ENCODE measurements around the gene SLC10A2. TPM values are rescaled to one million over a fixed set of nuclear protein-coding genes. Genes with fewer than 3 reads are reported as not detected.
"Not testable (repeated sequence)": the region's sequence is repeated elsewhere in the genome, so short reads cannot be mapped to it uniquely, and the experiment has no call there.

Gene SLC10A2
- total RNA-seq, 2 donors from 2014 or later: not detected

- H3K4me3 ChIP-seq: no peak overlapping the region
- no peaks in the 10 kb centered on the region for H3K27me3 ChIP-seq (replicated peaks; ENCODE audit: insufficient read depth)
- peaks cover 6% of the 10 kb centered on the region for H3K9me3 ChIP-seq
- ATAC-seq (ENCODE audit: insufficient number of reproducible peaks, low FRiP score, low read depth) (no peak), DNase-seq (ENCODE audit: low spot score) (no peak)
- no peaks in the 10 kb centered on the region for H3K36me3 ChIP-seq
- TF ChIP-seq CTCF (IDR thresholded peaks at IDR 0.05): no peak
- no peaks in the 10 kb centered on the region for H3K4me1 ChIP-seq (ENCODE audit: control insufficient read depth in 1 of 2, low read depth in 2 of 2)
- H3K27ac ChIP-seq: no peak overlapping the region
Observed at GRCh38 chr13:103097366-103097928, 31.2 kb upstream of the SLC10A2 start.

GRCh38 chr13:103093649-103094048 lies 27.4 kb upstream of the SLC10A2 start:
- not testable (repeated sequence) for DNase-seq (ENCODE audit: low spot score); H3K9me3 ChIP-seq; H3K27me3 ChIP-seq (replicated peaks; ENCODE audit: insufficient read depth); ATAC-seq (ENCODE audit: insufficient number of reproducible peaks, low FRiP score, low read depth); H3K4me3 ChIP-seq; H3K36me3 ChIP-seq; H3K27ac ChIP-seq; H3K4me1 ChIP-seq (ENCODE audit: control insufficient read depth in 1 of 2, low read depth in 2 of 2)

- H3K27me3 ChIP-seq (replicated peaks; ENCODE audit: insufficient read depth): no peaks in the 10 kb centered on the region
- no peak overlapping the region for H3K4me3 ChIP-seq
- H3K4me1 ChIP-seq (ENCODE audit: control insufficient read depth in 1 of 2, low read depth in 2 of 2): no peaks in the 10 kb centered on the region
- ATAC-seq (ENCODE audit: insufficient number of reproducible peaks, low FRiP score, low read depth): no peak
- H3K36me3 ChIP-seq: no peaks in the 10 kb centered on the region
- no peak for DNase-seq (ENCODE audit: low spot score)
- no peaks in the 10 kb centered on the region for H3K9me3 ChIP-seq
- no peak for TF ChIP-seq CTCF (IDR thresholded peaks at IDR 0.05)
- no peak overlapping the region for H3K27ac ChIP-seq
Observed at GRCh38 chr13:103087275-103087674, 21.1 kb upstream of the SLC10A2 start.

- Histone ChIP-seq H3K4me1 (ENCODE audit: control insufficient read depth in 1 of 2, low read depth in 2 of 2) (no peaks in the 10 kb centered on the region), H3K36me3 (no peaks in the 10 kb centered on the region), H3K9me3 (no peaks in the 10 kb centered on the region), H3K27me3 (replicated peaks; ENCODE audit: insufficient read depth) (no peaks in the 10 kb centered on the region), H3K4me3 (no peak overlapping the region), H3K27ac (no peak overlapping the region)
- no peak for ATAC-seq (ENCODE audit: insufficient number of reproducible peaks, low FRiP score, low read depth)
- DNase-seq (ENCODE audit: low spot score): no peak
- no peak for TF ChIP-seq CTCF (IDR thresholded peaks at IDR 0.05)
Observed at GRCh38 chr13:103081435-103081834, 15.2 kb upstream of the SLC10A2 start.

GRCh38 chr13:103078158-103078557 lies 11.9 kb upstream of the SLC10A2 start:
- Histone ChIP-seq H3K27me3 (replicated peaks; ENCODE audit: insufficient read depth) (no peaks in the 10 kb centered on the region), H3K9me3 (no peaks in the 10 kb centered on the region), H3K27ac (no peak overlapping the region), H3K36me3 (no peaks in the 10 kb centered on the region), H3K4me3 (no peak overlapping the region), H3K4me1 (ENCODE audit: control insufficient read depth in 1 of 2, low read depth in 2 of 2) (no peaks in the 10 kb centered on the region)
- no peak for TF ChIP-seq CTCF (IDR thresholded peaks at IDR 0.05)
- no peak for ATAC-seq (ENCODE audit: insufficient number of reproducible peaks, low FRiP score, low read depth)
- no peak for DNase-seq (ENCODE audit: low spot score)

GRCh38 chr13:103068836-103069235 lies 2.6 kb upstream of the SLC10A2 start:
- no peak for ATAC-seq (ENCODE audit: insufficient number of reproducible peaks, low FRiP score, low read depth)
- no peak for TF ChIP-seq CTCF (IDR thresholded peaks at IDR 0.05)

More at GRCh38 chr13:103068836-103069235, 2.6 kb upstream of the SLC10A2 start:
- Histone ChIP-seq H3K4me3 (no peak overlapping the region), H3K36me3 (no peaks in the 10 kb centered on the region), H3K4me1 (ENCODE audit: control insufficient read depth in 1 of 2, low read depth in 2 of 2) (no peaks in the 10 kb centered on the region), H3K27me3 (replicated peaks; ENCODE audit: insufficient read depth) (no peaks in the 10 kb centered on the region), H3K9me3 (no peaks in the 10 kb centered on the region), H3K27ac (no peak overlapping the region)
- DNase-seq (ENCODE audit: low spot score): no peak

All from thoracic aorta (tissue), 2 donors.